ENCODE data around the gene GNA14. TPM values are rescaled to one million over a fixed set of nuclear protein-coding genes. Genes with fewer than 3 reads are reported as not detected.

The GNA14 gene
- total and polyA plus RNA-seq, 2 donors (not counting 1 experiment from before 2014, with no cell fraction given), result 0.50 to 0.52 TPM

GRCh38 chr9:77427256-77427927 is 220.7 kb downstream of the GNA14 start:
- DNase-seq (ENCODE audit: low read depth in 2 of 2), result no peak
- no peak overlapping the region for H3K4me2 ChIP-seq (ENCODE audit: extremely low read depth, insufficient read depth, low read length)
- H4K20me1 ChIP-seq (ENCODE audit: control insufficient read depth, extremely low read depth, insufficient read depth, low read length), result no peaks in the 10 kb centered on the region
- H3K36me3 ChIP-seq (ENCODE audit: control insufficient read depth, insufficient read depth, low read length), result no peaks in the 10 kb centered on the region
- no peak overlapping the region for H2AFZ ChIP-seq (ENCODE audit: low read length)
- no peak for TF ChIP-seq EZH2 (IDR thresholded peaks at IDR 0.05; ENCODE audit: low read length, missing control alignments)
- no peak for TF ChIP-seq CTCF (conservative IDR thresholded peaks at IDR 0.05 in 1 of 2, IDR thresholded peaks at IDR 0.05 in 1 of 2; ENCODE audit: low read depth in 1 of 2, low read length in 2 of 2)
- no peaks in the 10 kb centered on the region for H3K79me2 ChIP-seq (ENCODE audit: control insufficient read depth, insufficient read depth, low read length)
- H3K4me3 ChIP-seq (replicated peaks in 1 of 4; ENCODE audit: control extremely low read depth in 1 of 4, insufficient read depth in 1 of 4, low read depth in 3 of 4, low read length in 4 of 4), result no peak overlapping the region
- H3K27me3 ChIP-seq (ENCODE audit: control insufficient read depth, insufficient read depth, low read length), result no peaks in the 10 kb centered on the region
- H3K4me1 ChIP-seq (ENCODE audit: control insufficient read depth, extremely low read depth, insufficient read depth, low read length), result no peaks in the 10 kb centered on the region
- H3K9ac ChIP-seq (ENCODE audit: insufficient read depth, low read length), result no peak overlapping the region
- H3K9me3 ChIP-seq (ENCODE audit: control insufficient read depth, insufficient read depth, low read depth, low read length), result no peaks in the 10 kb centered on the region
- H3K27ac ChIP-seq (ENCODE audit: insufficient read depth, low read length), result no peak overlapping the region

GRCh38 chr9:77426712-77427111 is 221.4 kb downstream of the GNA14 start:
- no peak for DNase-seq (ENCODE audit: low read depth in 2 of 2)
- no peak overlapping the region for H3K27ac ChIP-seq (ENCODE audit: insufficient read depth, low read length)
- H3K9me3 ChIP-seq (ENCODE audit: control insufficient read depth, insufficient read depth, low read depth, low read length), result no peaks in the 10 kb centered on the region
- no peaks in the 10 kb centered on the region for H3K4me1 ChIP-seq (ENCODE audit: control insufficient read depth, extremely low read depth, insufficient read depth, low read length)
- no peak overlapping the region for H3K9ac ChIP-seq (ENCODE audit: insufficient read depth, low read length)
- H3K27me3 ChIP-seq (ENCODE audit: control insufficient read depth, insufficient read depth, low read length), result no peaks in the 10 kb centered on the region
- no peak overlapping the region for H3K4me2 ChIP-seq (ENCODE audit: extremely low read depth, insufficient read depth, low read length)
- no peak overlapping the region for H2AFZ ChIP-seq (ENCODE audit: low read length)
- H3K36me3 ChIP-seq (ENCODE audit: control insufficient read depth, insufficient read depth, low read length), result no peaks in the 10 kb centered on the region
- H4K20me1 ChIP-seq (ENCODE audit: control insufficient read depth, extremely low read depth, insufficient read depth, low read length), result no peaks in the 10 kb centered on the region
- no peak overlapping the region for H3K4me3 ChIP-seq (replicated peaks in 1 of 4; ENCODE audit: control extremely low read depth in 1 of 4, insufficient read depth in 1 of 4, low read depth in 3 of 4, low read length in 4 of 4)
- TF ChIP-seq EZH2 (IDR thresholded peaks at IDR 0.05; ENCODE audit: low read length, missing control alignments) (no peak), CTCF (conservative IDR thresholded peaks at IDR 0.05 in 1 of 2, IDR thresholded peaks at IDR 0.05 in 1 of 2; ENCODE audit: low read depth in 1 of 2, low read length in 2 of 2) (no peak)
- H3K79me2 ChIP-seq (ENCODE audit: control insufficient read depth, insufficient read depth, low read length), result no peaks in the 10 kb centered on the region

- no peak overlapping the region for H3K4me3 ChIP-seq (replicated peaks in 1 of 4; ENCODE audit: control extremely low read depth in 1 of 4, insufficient read depth in 1 of 4, low read depth in 3 of 4, low read length in 4 of 4)
- no peak overlapping the region for H3K27ac ChIP-seq (ENCODE audit: insufficient read depth, low read length)
- H3K27me3 ChIP-seq (ENCODE audit: control insufficient read depth, insufficient read depth, low read length), result no peaks in the 10 kb centered on the region
- H2AFZ ChIP-seq (ENCODE audit: low read length), result no peak overlapping the region
- no peak for TF ChIP-seq EZH2 (IDR thresholded peaks at IDR 0.05; ENCODE audit: low read length, missing control alignments)
- no peaks in the 10 kb centered on the region for H3K4me1 ChIP-seq (ENCODE audit: control insufficient read depth, extremely low read depth, insufficient read depth, low read length)
- no peak overlapping the region for H3K9ac ChIP-seq (ENCODE audit: insufficient read depth, low read length)
- H3K79me2 ChIP-seq (ENCODE audit: control insufficient read depth, insufficient read depth, low read length), result no peaks in the 10 kb centered on the region
- no peaks in the 10 kb centered on the region for H3K36me3 ChIP-seq (ENCODE audit: control insufficient read depth, insufficient read depth, low read length)
- no peaks in the 10 kb centered on the region for H3K9me3 ChIP-seq (ENCODE audit: control insufficient read depth, insufficient read depth, low read depth, low read length)
- no peak overlapping the region for H3K4me2 ChIP-seq (ENCODE audit: extremely low read depth, insufficient read depth, low read length)
- H4K20me1 ChIP-seq (ENCODE audit: control insufficient read depth, extremely low read depth, insufficient read depth, low read length), result no peaks in the 10 kb centered on the region
- DNase-seq (ENCODE audit: low read depth in 2 of 2), result no peak
Measured at GRCh38 chr9:77424993-77425392, 223.1 kb downstream of the GNA14 start.

All from fibroblast of lung (primary cell).